K562 (cell line): ENCODE measurements around the gene DCUN1D2. TPM values are rescaled to one million over a fixed set of nuclear protein-coding genes. Genes with fewer than 3 reads are reported as not detected.

ENCODE experiments used
- ARID1B ChIP-seq: fragments of 450-650 bp; IDR thresholded peaks from 2 replicates; pipeline ENCODE4 v1.6.1; 2016; ENCODE audit warnings: antibody characterized with exemption, mild to moderate bottlenecking, inconsistent platforms
- ATF3 ChIP-seq, 2 experiments: fragments of 450-650 bp in 1 of 2; sonication (generic) in 1 of 2; formaldehyde crosslinking in 1 of 2; IDR thresholded peaks in 1 of 2; conservative IDR thresholded peaks in 1 of 2; 2 replicates each; pipeline versions ENCODE4 v1.6.1 to v1.8.1; 2016 to 2023; ENCODE audit warnings: mild to moderate bottlenecking in 2 of 2, moderate library complexity in 2 of 2, inconsistent platforms in 1 of 2, missing genetic modification reagents in 1 of 2
- KAT7 ChIP-seq: sonication (generic); formaldehyde crosslinking; IDR thresholded peaks from 2 replicates; pipeline ENCODE4 v1.8.0; 2022; ENCODE audit warnings: missing genetic modification reagents, mild to moderate bottlenecking, borderline replicate concordance
- MEF2D ChIP-seq: conservative IDR thresholded peaks from 2 replicates; pipeline ENCODE4 v1.6.1; 2016; ENCODE audit warnings: low read depth, missing genetic modification characterization, missing compliant biosample characterization
- MLLT1 ChIP-seq, 2 experiments: fragments of 450-650 bp; IDR thresholded peaks; 2 replicates each; pipeline ENCODE4 v1.6.1; 2016
- NFRKB ChIP-seq: fragments of 450-650 bp; IDR thresholded peaks from 2 replicates; pipeline ENCODE4 v1.6.1; 2016; ENCODE audit warnings: low read depth
- PRDM10 ChIP-seq: fragments of 450-650 bp; IDR thresholded peaks from 2 replicates; pipeline ENCODE4 v1.6.1; 2018; ENCODE audit not compliant: partially characterized antibody
- SIX5 ChIP-seq, 2 experiments: IDR thresholded peaks; 2 replicates each; pipeline ENCODE4 v1.6.1; 2011; ENCODE audit warnings: low read length in 2 of 2, borderline replicate concordance in 1 of 2, low read depth in 1 of 2, mild to moderate bottlenecking in 1 of 2, moderate library complexity in 1 of 2; ENCODE audit not compliant: insufficient read depth in 1 of 2
- SMARCC2 ChIP-seq: fragments of 450-650 bp; IDR thresholded peaks from 2 replicates; pipeline ENCODE4 v1.6.1; 2017; ENCODE audit warnings: antibody characterized with exemption, moderate library complexity, mild to moderate bottlenecking, low read depth
- ZBTB7A ChIP-seq: IDR thresholded peaks from 2 replicates; pipeline ENCODE4 v1.6.1; 2011; ENCODE audit warnings: low read depth, mild to moderate bottlenecking, low read length, moderate library complexity, borderline replicate concordance; ENCODE audit not compliant: control insufficient read depth
- ZNF318 ChIP-seq, 2 experiments: fragments of 450-650 bp; IDR thresholded peaks; 2 replicates each; pipeline ENCODE4 v1.6.1; 2016; ENCODE audit warnings: mild to moderate bottlenecking in 2 of 2, borderline replicate concordance in 1 of 2, low read depth in 1 of 2, moderate library complexity in 1 of 2
- polyA plus RNA-seq, 8 experiments: library from polyadenylated mRNA; depleted of rRNA in 4 of 8; stranded (reverse) in 5 of 8; unstranded in 3 of 8; fragments of >200 nt; fragmentation: Nextera tagmentation in 2 of 8; fragmentation: Illumina TruSeq in 1 of 8; extraction: Ambion mirVana in 2 of 8; extraction: Trizol in 1 of 8; gene quantifications; 2 replicates each; pipeline versions ENCODE4 v1.2.1 to v1.2.3, GENCODE V29; 2011 to 2014; ENCODE audit warnings: inconsistent platforms in 1 of 8, missing spikeins in 1 of 8
- total RNA-seq, 7 experiments: library from RNA; depleted of rRNA in 6 of 7; stranded (reverse); fragments of >200 nt in 6 of 7; fragmentation: Illumina TruSeq in 2 of 7; extraction: Trizol in 2 of 7; gene quantifications; 2 replicates each; pipeline versions ENCODE4 v1.2.1 to v1.2.3, GENCODE V29; 2011 to 2021; ENCODE audit warnings: low replicate concordance in 1 of 7

Gene DCUN1D2
- total and polyA plus RNA-seq, 9 of the 15 experiments (the other 6 are each of a cell fraction or from before 2014, with no cell fraction given) = 2.1 to 16.8 (median 11.1) TPM

- peak; percentile 83 for TF ChIP-seq PRDM10
- TF ChIP-seq SMARCC2 = peak; percentile 70
- no peak for TF ChIP-seq SIX5 (IDR thresholded peaks at IDR 0.05; ENCODE audit: borderline replicate concordance in 1 of 2, insufficient read depth in 1 of 2, low read depth in 1 of 2, low read length in 2 of 2)
- no peak for TF ChIP-seq MLLT1 (IDR thresholded peaks at IDR 0.05)
- peak; percentile 98 for TF ChIP-seq ATF3 (IDR thresholded peaks at IDR 0.05)
- no peak for TF ChIP-seq ATF3 (CRISPR knock-in tag; conservative IDR thresholded peaks at IDR 0.05)
- peak; percentile 76 for TF ChIP-seq ARID1B
- TF ChIP-seq ZBTB7A = no peak
- TF ChIP-seq KAT7 (CRISPR knock-in tag) = no peak
- TF ChIP-seq NFRKB = peak; percentile 71; the same call in 1 of the 2 replicates
- TF ChIP-seq ZNF318 (IDR thresholded peaks at IDR 0.05; ENCODE audit: borderline replicate concordance in 1 of 2, low read depth in 1 of 2) = peak in 1 of 2 experiments; percentile 80; a peak in 2 of 4 replicates
- TF ChIP-seq MEF2D (tag) = no peak
These were observed 2.9 kb upstream of the DCUN1D2 start (continued) for GRCh38 chr13:113493315-113493951.
